Stimulated activated naive CD8-positive, alpha-beta T cell treated with anti-CD3 and anti-CD28 coated beads, Interleukin-15, Interleukin-2, amounts not matched to agents 100 ng/mL and 50 ng/mL, for 24 hours (primary cell): ENCODE measurements around the gene MFNG.
"Not testable (repeated sequence)": the region's sequence is repeated elsewhere in the genome, so short reads cannot be mapped to it uniquely, and the experiment has no call there.

Experiments
- H3K27ac Mint-ChIP-seq: one replicate; pipeline ENCODE4 v1.8.0; 2021; ENCODE audit warnings: mild to moderate bottlenecking, mixed read lengths
- H3K27me3 Mint-ChIP-seq: one replicate; pipeline ENCODE4 v1.8.0; 2021; ENCODE audit warnings: mixed read lengths
- H3K36me3 Mint-ChIP-seq: one replicate; pipeline ENCODE4 v1.8.0; 2021; ENCODE audit warnings: low read depth, mixed read lengths
- H3K4me1 Mint-ChIP-seq: one replicate; pipeline ENCODE4 v1.8.0; 2021; ENCODE audit warnings: low read depth, mixed read lengths
- H3K4me3 Mint-ChIP-seq: one replicate; pipeline ENCODE4 v1.8.0; 2021; ENCODE audit warnings: mild to moderate bottlenecking, mixed read lengths
- H3K9me3 Mint-ChIP-seq: one replicate; pipeline ENCODE4 v1.8.0; 2021; ENCODE audit warnings: mixed read lengths

The MFNG gene

GRCh38 chr22:37480387-37481346 is 5.5 kb downstream of the MFNG start:
- Mint-ChIP-seq H3K36me3 (peaks cover 65% of the 10 kb centered on the region), H3K27ac (peak overlapping the region; percentile 56), H3K4me1 (peaks cover 30% of the 10 kb centered on the region), H3K9me3 (no peaks in the 10 kb centered on the region), H3K4me3 (no peak overlapping the region), H3K27me3 (no peaks in the 10 kb centered on the region)

DNA sequence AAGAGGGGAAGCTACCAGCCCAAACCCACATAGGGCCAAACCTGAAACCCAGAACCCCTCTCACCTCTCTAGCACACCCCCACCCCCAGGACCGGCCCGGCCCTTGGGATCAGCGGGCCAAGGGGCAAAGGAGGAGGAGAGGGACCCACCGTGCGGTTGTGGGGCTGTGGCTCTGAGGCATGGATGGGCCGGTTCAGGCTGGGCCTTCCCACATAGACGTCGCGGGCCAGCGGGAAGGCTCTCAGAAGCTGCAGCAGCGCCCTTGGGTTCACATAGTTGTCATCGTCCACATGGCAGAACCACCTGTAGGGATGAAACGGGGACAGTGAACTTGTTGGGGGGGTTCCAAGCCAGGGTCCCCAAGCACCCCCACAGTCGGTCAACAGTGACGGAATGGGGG is 7.0 kb downstream of the MFNG start:
- H3K27me3 Mint-ChIP-seq, result no peaks in the 10 kb centered on the region
- peaks cover 30% of the 10 kb centered on the region for H3K4me1 Mint-ChIP-seq
- H3K9me3 Mint-ChIP-seq, result no peaks in the 10 kb centered on the region
- no peak overlapping the region for H3K27ac Mint-ChIP-seq
- H3K4me3 Mint-ChIP-seq, result no peak overlapping the region
- peaks cover 61% of the 10 kb centered on the region for H3K36me3 Mint-ChIP-seq

GRCh38 chr22:37476389-37477329 is 9.5 kb downstream of the MFNG start:
- Mint-ChIP-seq H3K4me1 (peaks cover 8% of the 10 kb centered on the region), H3K27ac (no peak overlapping the region), H3K36me3 (peaks cover 52% of the 10 kb centered on the region), H3K27me3 (no peaks in the 10 kb centered on the region), H3K4me3 (no peak overlapping the region), H3K9me3 (no peaks in the 10 kb centered on the region)

DNA sequence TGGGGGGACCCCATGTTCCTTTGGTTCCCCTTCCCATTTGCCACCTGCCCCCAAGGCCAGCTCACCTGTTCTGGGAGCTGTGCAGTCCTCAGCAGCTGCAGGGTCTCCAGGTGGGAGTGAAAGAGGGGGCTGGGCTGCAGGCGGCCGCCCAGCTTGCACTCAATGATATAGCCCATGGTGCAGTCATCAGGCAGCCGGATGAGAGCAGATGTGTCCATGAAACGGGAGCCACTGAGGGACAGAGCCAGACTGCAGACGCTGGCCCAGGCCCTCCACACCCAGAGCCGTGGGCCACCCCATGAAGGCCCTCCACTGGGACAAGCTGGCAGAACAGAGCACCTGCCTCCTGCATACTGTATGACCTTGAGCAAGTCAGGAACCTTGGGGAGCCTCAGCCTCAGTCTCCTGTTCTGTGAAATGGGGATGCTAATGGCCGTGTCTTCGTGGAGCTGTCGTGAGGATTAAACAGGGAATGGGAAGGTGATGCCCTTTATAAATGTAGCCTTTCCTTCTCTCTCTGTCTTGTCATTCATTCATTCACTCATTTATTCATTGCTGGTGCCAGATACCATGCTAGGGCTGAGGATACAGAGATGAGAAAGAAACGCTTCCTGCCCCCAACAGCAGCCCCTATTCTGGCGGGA is 11.6 kb downstream of the MFNG start:
- peaks cover 57% of the 10 kb centered on the region for H3K36me3 Mint-ChIP-seq
- H3K4me3 Mint-ChIP-seq, result no peak overlapping the region
- H3K27me3 Mint-ChIP-seq, result no peaks in the 10 kb centered on the region
- no peaks in the 10 kb centered on the region for H3K4me1 Mint-ChIP-seq
- no peak overlapping the region for H3K27ac Mint-ChIP-seq
- H3K9me3 Mint-ChIP-seq, result no peaks in the 10 kb centered on the region

DNA sequence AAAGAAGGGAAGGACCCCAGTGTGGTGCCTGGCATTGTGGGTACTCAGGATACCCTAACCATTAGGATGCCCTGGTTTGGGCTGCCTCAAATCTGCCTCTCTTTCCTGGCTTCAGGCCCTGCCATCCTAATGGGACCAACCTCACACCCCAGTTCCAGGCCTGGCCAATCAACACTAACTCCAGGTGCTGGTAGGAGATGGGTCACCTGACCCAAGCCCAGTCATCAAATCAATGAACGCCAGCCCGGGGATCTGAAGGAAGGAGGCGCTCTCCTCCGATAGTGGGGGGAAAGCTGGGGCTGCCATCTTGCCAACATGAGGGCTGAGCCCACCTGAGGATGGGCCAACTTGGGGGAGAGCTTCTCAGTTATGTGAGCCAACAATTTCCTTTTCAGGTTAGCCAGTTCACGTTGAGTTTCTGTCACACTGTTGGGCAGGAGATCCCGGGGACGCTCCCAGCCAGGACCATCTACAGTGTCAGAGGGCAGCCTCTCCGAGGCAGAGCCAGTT is 12.7 kb downstream of the MFNG start:
- H3K27ac Mint-ChIP-seq, result no peak overlapping the region

GRCh38 chr22:37472418-37473006 is 13.7 kb downstream of the MFNG start:
- no peak overlapping the region for H3K4me3 Mint-ChIP-seq
- no peaks in the 10 kb centered on the region for H3K4me1 Mint-ChIP-seq
- peaks cover 59% of the 10 kb centered on the region for H3K36me3 Mint-ChIP-seq
- peak overlapping the region; percentile 21 for H3K27ac Mint-ChIP-seq
- H3K27me3 Mint-ChIP-seq, result no peaks in the 10 kb centered on the region
- H3K9me3 Mint-ChIP-seq, result no peaks in the 10 kb centered on the region

More for the DNA sequence above, 12.7 kb downstream of the MFNG start:
- no peak overlapping the region for H3K4me3 Mint-ChIP-seq
- no peaks in the 10 kb centered on the region for H3K4me1 Mint-ChIP-seq
- H3K27me3 Mint-ChIP-seq, result no peaks in the 10 kb centered on the region
- no peaks in the 10 kb centered on the region for H3K9me3 Mint-ChIP-seq
- peaks cover 53% of the 10 kb centered on the region for H3K36me3 Mint-ChIP-seq

- Mint-ChIP-seq H3K27ac (no peak overlapping the region), H3K9me3 (no peaks in the 10 kb centered on the region), H3K4me1 (no peaks in the 10 kb centered on the region), H3K27me3 (no peaks in the 10 kb centered on the region), H3K36me3 (peaks cover 52% of the 10 kb centered on the region), H3K4me3 (no peak overlapping the region)
Observed at GRCh38 chr22:37471727-37472417, 14.3 kb downstream of the MFNG start.

DNA sequence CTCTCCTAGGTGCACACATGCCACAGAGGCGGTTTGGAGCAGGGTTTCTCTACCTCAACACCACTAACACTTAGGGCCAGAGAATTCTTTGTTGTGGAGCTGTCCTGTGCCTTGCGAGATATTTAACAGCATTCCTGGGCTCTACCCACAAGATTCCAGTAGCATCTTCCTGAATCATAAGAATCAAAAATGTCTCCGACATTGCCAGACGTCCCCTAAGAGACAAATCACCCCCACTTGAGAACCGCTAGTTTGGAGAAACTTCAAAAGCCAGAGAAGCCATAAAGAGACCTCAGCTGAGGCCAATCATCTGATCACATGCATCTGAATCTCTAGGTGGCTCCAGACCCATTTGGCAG is 16.1 kb downstream of the MFNG start:
- Mint-ChIP-seq H3K27me3 (no peaks in the 10 kb centered on the region), H3K27ac (no peak overlapping the region), H3K36me3 (peaks cover 55% of the 10 kb centered on the region), H3K4me3 (no peak overlapping the region), H3K9me3 (no peaks in the 10 kb centered on the region), H3K4me1 (peaks cover 2% of the 10 kb centered on the region)

- Mint-ChIP-seq H3K4me3 (no peak overlapping the region), H3K9me3 (no peaks in the 10 kb centered on the region), H3K36me3 (peaks cover 51% of the 10 kb centered on the region), H3K27ac (no peak overlapping the region), H3K27me3 (no peaks in the 10 kb centered on the region), H3K4me1 (peaks cover 4% of the 10 kb centered on the region)
Observed at GRCh38 chr22:37469416-37470086, 16.6 kb downstream of the MFNG start.

- peaks cover 50% of the 10 kb centered on the region for H3K36me3 Mint-ChIP-seq
- H3K27me3 Mint-ChIP-seq, H3K9me3 Mint-ChIP-seq, H3K27ac Mint-ChIP-seq, H3K4me3 Mint-ChIP-seq, H3K4me1 Mint-ChIP-seq: not testable (repeated sequence)
Observed at GRCh38 chr22:37468201-37468695, 17.9 kb downstream of the MFNG start.

GRCh38 chr22:37467391-37467955 is 18.7 kb downstream of the MFNG start:
- Mint-ChIP-seq H3K36me3 (peaks cover 44% of the 10 kb centered on the region), H3K27me3 (no peaks in the 10 kb centered on the region), H3K4me1 (peaks cover 6% of the 10 kb centered on the region), H3K9me3 (no peaks in the 10 kb centered on the region), H3K4me3 (no peak overlapping the region), H3K27ac (no peak overlapping the region)

- H3K9me3 Mint-ChIP-seq, result no peaks in the 10 kb centered on the region
- H3K4me3 Mint-ChIP-seq, result no peak overlapping the region
- H3K27me3 Mint-ChIP-seq, result no peaks in the 10 kb centered on the region
- no peak overlapping the region for H3K27ac Mint-ChIP-seq
- H3K4me1 Mint-ChIP-seq, result peaks cover 6% of the 10 kb centered on the region
- H3K36me3 Mint-ChIP-seq, result peaks cover 38% of the 10 kb centered on the region
Observed at GRCh38 chr22:37464181-37464580, 22.0 kb downstream of the MFNG start.

DNA sequence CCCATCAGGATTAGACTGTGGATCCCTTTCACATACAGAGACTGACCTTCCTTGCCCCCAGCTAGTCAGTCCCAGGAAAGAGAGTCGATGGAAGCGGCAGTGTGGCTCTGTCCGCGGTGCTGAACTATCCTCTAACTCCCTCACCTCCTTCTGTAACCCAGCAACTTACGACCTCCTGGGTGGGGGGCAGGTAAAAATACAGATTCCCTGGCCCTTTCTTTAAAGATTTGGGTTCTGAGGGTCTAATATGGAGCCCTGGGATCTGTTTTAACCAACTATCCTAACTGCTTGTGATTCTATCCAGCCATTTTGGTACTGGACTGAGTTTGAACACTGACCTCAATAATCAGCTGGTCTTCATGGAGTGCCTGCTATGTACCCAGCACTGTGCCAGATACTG is 23.2 kb downstream of the MFNG start:
- H3K27me3 Mint-ChIP-seq, result no peaks in the 10 kb centered on the region

More for the DNA sequence above, 23.2 kb downstream of the MFNG start:
- peaks cover 37% of the 10 kb centered on the region for H3K36me3 Mint-ChIP-seq
- H3K27ac Mint-ChIP-seq, result no peak overlapping the region
- no peaks in the 10 kb centered on the region for H3K9me3 Mint-ChIP-seq
- H3K4me3 Mint-ChIP-seq, result no peak overlapping the region
- H3K4me1 Mint-ChIP-seq, result peaks cover 6% of the 10 kb centered on the region
